NCI-H146 treated with DMSO at 0.1 percent for 48 hours (cell line): ENCODE results near the gene ABCC4.

ENCODE experiments used
- DNase-seq: peaks from one replicate; lab custom pipeline; 2025; ENCODE audit not compliant: unreplicated experiment; lab: John Stamatoyannopoulos, UW

ABCC4 gene

GRCh38 chr13:95067303-95067702 is 233.9 kb downstream of the ABCC4 start:
- DNase-seq, result no peak

- DNase-seq, result no peak
Measured at GRCh38 chr13:95060014-95060519, 241.2 kb downstream of the ABCC4 start.

- DNase-seq, result no peak
Measured at GRCh38 chr13:95059306-95059705, 241.9 kb downstream of the ABCC4 start.

- DNase-seq, result no peak
Measured at GRCh38 chr13:95058680-95059079, 242.6 kb downstream of the ABCC4 start.

DNA sequence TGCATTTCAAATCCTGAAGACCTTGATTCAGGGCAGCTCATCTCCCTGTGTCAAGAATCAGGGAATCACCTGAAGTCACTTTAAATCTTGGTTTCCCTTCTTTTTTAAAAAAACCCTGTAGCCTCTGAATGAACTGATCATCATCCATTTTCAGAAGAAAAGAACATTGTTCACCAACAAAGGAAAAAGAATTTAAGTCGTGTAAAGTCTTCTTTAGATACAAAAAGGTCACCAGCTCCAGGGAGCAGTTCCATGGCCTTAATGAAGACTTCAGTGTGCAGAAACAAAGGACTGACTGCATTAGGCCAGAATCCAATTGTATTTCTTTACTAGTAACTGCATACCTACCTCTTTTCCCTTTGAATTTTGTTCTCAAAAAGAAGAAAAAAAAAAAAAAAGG is 245.0 kb downstream of the ABCC4 start:
- DNase-seq, result no peak

DNA sequence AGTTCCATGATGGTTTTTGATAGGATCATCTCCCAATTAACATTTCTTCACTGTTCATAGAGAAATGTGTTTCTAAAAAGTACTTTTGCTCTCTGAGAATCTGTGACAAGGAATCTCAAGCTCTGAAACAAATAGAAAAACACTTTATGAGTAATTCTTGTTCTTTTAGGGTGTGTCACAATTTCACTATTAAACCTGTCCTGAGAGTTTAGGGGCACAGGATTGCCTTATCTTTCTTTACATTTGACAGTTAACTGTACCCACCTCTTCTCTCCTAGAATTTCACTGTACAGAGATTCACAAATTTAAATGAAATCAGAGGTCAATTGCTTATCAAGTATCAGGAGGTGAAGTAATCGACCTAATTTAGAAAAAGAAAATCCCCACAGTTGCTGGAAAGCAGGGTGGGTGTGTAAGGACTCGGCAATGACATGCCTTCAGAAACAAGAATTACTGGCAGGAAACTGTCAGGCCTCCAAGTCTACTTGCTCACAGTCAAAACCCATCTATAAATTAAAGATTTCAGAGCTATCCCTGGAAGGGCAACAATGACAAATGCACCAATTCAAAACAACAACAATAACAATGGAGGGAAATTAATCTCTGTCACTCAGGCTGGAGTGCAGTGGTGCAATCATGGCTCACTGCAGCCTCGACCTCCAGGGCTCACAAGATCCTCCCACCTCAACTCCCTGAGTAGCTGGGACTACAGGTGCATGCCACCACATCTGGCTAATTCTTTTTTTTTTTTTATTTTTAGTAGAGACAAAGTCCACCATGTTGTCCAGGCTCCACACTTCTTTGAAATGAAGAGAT is 250.2 kb downstream of the ABCC4 start:
- DNase-seq, result no peak

DNA sequence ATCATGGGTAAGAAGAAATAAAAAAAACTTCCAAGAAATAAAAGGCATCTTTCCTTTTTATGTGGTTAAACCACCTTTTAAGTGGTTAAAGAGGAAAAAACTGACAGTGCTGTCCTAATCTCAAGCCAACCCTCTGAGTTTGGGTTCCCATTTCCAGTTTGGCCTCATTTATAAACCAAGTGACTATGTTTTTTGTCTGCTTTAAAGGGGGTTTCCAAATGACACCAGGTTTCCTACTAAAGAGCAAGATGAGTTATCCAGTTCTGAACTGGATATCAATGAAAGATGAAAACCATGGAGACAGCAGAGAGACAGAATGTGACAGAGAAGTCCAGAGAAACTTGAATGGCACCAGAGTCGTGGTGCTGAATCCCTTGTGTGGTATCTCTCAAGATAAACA is 251.5 kb downstream of the ABCC4 start:
- DNase-seq, result no peak

GRCh38 chr13:95044452-95045205 is 256.6 kb downstream of the ABCC4 start:
- DNase-seq, result peak; percentile 66

DNA sequence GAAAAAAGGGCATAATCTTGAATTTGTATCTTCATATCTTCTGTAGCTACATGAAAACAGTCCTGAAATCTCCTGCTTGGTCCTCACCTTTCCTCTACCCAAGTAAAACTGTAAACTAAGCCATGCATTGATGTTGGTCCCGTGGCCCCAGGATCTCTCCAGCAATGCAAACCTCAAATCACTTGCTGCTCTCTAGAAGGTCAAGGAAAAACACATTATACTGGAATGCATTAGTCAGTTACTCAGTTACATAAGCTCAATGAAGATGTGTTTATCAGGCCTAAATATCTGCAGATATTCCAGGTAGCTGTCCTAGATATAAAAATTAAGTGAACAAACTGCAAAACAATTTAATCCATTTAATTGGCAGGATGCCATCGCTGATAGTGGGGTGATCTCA is 261.8 kb downstream of the ABCC4 start:
- no peak for DNase-seq

GRCh38 chr13:95038949-95039348 is 262.3 kb downstream of the ABCC4 start:
- no peak for DNase-seq

DNA sequence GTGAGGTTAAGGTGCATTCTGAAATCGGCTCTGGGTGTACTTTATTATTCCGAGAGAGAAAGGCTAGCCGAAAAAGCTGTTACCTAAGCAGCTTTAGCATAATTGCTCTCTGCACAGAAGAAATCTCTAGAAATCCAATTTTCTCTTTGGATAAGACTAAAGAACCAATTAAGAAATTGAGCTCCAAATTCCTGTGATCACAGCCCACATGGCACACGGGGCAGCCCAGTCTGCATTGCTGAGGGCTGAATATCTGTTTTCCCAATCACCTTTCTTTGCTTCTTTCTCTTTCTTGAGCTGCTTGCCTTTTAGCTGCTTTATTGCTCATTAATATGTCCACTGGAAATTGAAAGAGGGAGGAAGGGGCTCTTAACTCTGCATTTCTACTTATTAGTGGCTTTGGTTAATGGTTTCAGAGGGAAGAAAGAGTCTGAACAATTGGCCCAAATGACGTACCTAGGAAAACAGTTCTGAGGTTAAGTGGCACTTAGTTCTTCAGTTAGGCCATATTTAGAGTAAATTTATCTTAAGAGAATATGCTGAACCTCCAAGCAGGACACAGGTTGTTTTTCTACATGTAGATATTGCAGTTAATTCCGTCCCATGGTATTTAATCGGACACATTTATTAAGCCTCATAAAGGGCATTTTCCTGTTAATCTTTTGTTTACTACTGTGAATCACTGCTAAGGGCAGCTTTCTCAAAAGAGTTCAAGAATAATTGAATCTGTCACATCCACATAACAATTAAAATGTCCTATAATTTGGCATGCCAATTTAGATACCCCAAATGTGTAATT is 265.7 kb downstream of the ABCC4 start:
- DNase-seq, result no peak

GRCh38 chr13:95033890-95034289 is 267.4 kb downstream of the ABCC4 start:
- no peak for DNase-seq

DNA sequence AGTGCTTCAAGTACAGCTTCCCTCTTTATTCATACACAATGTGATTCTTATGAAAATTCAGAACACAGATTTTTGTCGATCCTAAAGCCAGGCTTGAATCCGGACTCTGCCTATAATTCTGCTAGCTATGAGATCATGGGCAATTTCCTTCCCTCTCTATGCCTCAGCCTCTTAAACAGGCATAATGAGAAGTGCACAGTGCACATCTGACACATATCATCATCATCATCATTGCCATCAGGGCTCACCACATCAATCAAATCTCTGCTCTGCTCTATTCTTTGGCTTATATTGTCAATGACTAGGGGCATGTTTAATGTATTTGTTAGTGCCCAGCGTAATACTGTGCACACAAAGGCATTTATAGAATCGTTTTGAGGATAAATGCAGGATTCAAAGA is 269.1 kb downstream of the ABCC4 start:
- DNase-seq, result no peak

DNA sequence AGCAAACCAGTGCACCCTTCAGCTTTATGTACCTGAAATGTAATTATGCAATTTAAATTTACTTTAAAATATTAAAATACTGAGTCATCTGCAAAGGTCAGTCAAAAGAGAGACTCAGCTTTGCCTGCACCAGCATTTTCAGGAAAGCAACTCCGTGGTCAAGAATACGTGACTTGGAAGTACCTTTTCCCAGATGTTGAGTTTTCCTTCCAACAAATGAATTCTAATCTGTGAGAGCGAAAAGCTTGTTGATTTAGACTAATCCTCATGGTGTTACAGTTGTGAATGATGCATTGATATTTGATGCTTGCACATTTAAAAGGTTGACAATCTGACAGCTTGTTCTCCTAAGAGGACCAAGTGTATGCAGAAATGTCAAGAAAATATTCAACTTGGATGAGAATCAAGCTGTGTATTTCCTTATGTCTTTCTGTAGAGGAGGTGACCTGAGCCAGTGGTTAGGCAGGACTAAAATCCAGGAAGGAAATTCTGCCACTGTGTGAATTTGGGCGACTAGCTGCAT is 270.4 kb downstream of the ABCC4 start:
- no peak for DNase-seq

GRCh38 chr13:95027638-95028037 is 273.6 kb downstream of the ABCC4 start:
- DNase-seq, result no peak

GRCh38 chr13:95025116-95025515 is 276.1 kb downstream of the ABCC4 start:
- DNase-seq, result no peak

- peak; percentile 90 for DNase-seq
Measured at GRCh38 chr13:95023405-95023804, 277.8 kb downstream of the ABCC4 start.

- DNase-seq, result no peak
Measured at GRCh38 chr13:95020298-95020987, 280.8 kb downstream of the ABCC4 start.

DNA sequence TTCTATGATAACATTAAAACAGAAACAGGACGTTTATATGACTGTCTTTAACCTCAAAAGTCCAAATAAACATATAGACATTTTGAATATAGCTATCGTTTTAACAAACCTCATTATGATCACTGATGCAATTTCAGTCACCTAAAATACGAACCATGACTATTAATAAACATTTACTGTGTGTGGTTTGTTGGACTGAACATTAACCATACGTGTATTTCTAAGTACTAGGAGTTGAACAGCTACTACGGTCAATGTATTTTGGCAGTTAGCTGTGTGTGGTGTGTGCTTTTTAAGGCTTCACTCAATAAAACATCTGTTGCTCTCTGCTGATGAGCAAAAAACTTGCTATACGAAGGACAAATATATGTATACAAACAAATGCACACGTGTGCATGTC is 281.4 kb downstream of the ABCC4 start:
- no peak for DNase-seq

DNA sequence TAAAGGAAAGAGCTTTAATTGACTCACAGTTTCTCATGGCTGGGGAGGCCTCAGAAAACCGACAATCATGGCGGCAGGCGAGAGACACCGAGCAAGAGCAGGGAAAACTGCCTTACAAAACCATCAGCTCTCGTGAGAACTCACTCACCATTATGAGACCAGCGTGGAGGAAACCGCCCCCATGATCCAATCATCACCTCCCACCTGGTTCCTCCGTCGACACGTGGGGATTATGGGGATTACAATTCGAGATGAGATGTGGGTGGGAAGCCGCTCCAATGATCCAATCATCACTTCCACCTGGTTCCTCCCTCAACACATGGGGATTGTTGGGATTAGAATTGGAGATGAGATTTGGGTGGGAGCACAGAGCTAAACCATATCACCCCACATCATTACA is 293.9 kb downstream of the ABCC4 start:
- DNase-seq, result no peak

- DNase-seq, result no peak
Measured at GRCh38 chr13:95005300-95005699, 296.0 kb downstream of the ABCC4 start.
